H1 (cell line): ENCODE results near the gene PPP1R7. TPM values are rescaled to one million over a fixed set of nuclear protein-coding genes. Genes with fewer than 3 reads are reported as not detected.

Source experiments
- CTCF ChIA-PET: fragments of 300-600 bp; sonication (Branson Sonifier 250); formaldehyde crosslinking; loops from one replicate; lab custom pipeline; 2021; ENCODE audit not compliant: partially characterized antibody; lab: Charles Lee
- POLR2A ChIA-PET: fragments of 300-600 bp; sonication (Branson Sonifier 250); formaldehyde crosslinking; loops from one replicate; lab custom pipeline; 2021; ENCODE audit warnings: inconsistent platforms; ENCODE audit not compliant: partially characterized antibody; lab: Charles Lee
- DNase-seq, 2 experiments: peaks; one replicate each; pipeline versions ENCODE4 v3.0.0 to v3.0.0-alpha.2; 2010 to 2022; ENCODE audit warnings: low spot score in 2 of 2, low read depth in 1 of 2, mixed read lengths in 1 of 2
- FAIRE-seq: peaks from 2 replicates; lab custom pipeline; 2011; peaks lifted over from hg19 to GRCh38; lab: Jason Lieb, UNC
- H2AFZ ChIP-seq: 2 replicates; pipeline ENCODE4 v1.8.1; 2012; ENCODE audit warnings: low read length, inconsistent platforms
- H2AK5ac ChIP-seq: 2 replicates; pipeline ENCODE4 v1.6.1; 2013; ENCODE audit warnings: low read depth, low read length
- H2BK120ac ChIP-seq: replicated peaks from 2 replicates; pipeline ENCODE3; 2013; ENCODE audit warnings: low read depth, low read length, inconsistent platforms
- H2BK12ac ChIP-seq: 2 replicates; pipeline ENCODE4 v1.6.1; 2013; ENCODE audit warnings: low read depth, low read length
- H2BK15ac ChIP-seq: 2 replicates; pipeline ENCODE4 v1.6.1; 2013; ENCODE audit warnings: low read length
- H2BK20ac ChIP-seq: 2 replicates; pipeline ENCODE4 v1.6.1; 2013; ENCODE audit warnings: low read length
- H2BK5ac ChIP-seq: 2 replicates; pipeline ENCODE4 v1.6.1; 2013; ENCODE audit warnings: low read depth, low read length
- H3K14ac ChIP-seq: 2 replicates; pipeline ENCODE4 v1.6.1; 2013; ENCODE audit warnings: inconsistent platforms; ENCODE audit not compliant: insufficient read length
- H3K18ac ChIP-seq: 2 replicates; pipeline ENCODE4 v1.6.1; 2013; ENCODE audit warnings: low read length; ENCODE audit errors: extremely low read depth
- H3K23ac ChIP-seq: 2 replicates; pipeline ENCODE4 v1.6.1; 2013; ENCODE audit warnings: inconsistent platforms; ENCODE audit not compliant: insufficient read length
- H3K23me2 ChIP-seq: 2 replicates; pipeline ENCODE4 v1.6.1; 2013; ENCODE audit warnings: low read depth, low read length
- H3K27ac ChIP-seq: 2 replicates; pipeline ENCODE4 v1.6.1; 2011; ENCODE audit warnings: low read depth, low read length, inconsistent platforms
- H3K27me3 ChIP-seq, 4 experiments: replicated peaks in 1 of 4; 1 replicate in 1 of 4; 2 replicates in 3 of 4; pipeline versions ENCODE4 v1.6.1 to v1.8.1; 2011 to 2013; ENCODE audit warnings: low read length in 3 of 4, mild to moderate bottlenecking in 3 of 4, inconsistent platforms in 2 of 4, mixed read lengths in 2 of 4, moderate library complexity in 1 of 4; ENCODE audit not compliant: control insufficient read depth in 3 of 4, insufficient read depth in 3 of 4; ENCODE audit errors: extremely low read depth in 1 of 4
- H3K36me3 ChIP-seq, 4 experiments: 2 replicates each; pipeline versions ENCODE4 v1.6.1 to v1.8.1; 2011 to 2013; ENCODE audit warnings: mild to moderate bottlenecking in 4 of 4, low read length in 3 of 4, moderate library complexity in 2 of 4, control low read depth in 1 of 4, inconsistent platforms in 1 of 4; ENCODE audit not compliant: insufficient read depth in 4 of 4, control insufficient read depth in 2 of 4
- H3K4ac ChIP-seq: replicated peaks from 2 replicates; pipeline ENCODE3; 2013; ENCODE audit warnings: low read length, low read depth, mixed read lengths, inconsistent platforms; ENCODE audit not compliant: insufficient read length
- H3K4me1 ChIP-seq, 4 experiments: replicated peaks in 1 of 4; 1 replicate in 1 of 4; 2 replicates in 3 of 4; pipeline versions ENCODE4 v1.6.1 to v1.8.1; 2011 to 2013; ENCODE audit warnings: low read length in 3 of 4, inconsistent platforms in 2 of 4, mixed read lengths in 1 of 4; ENCODE audit not compliant: insufficient read depth in 4 of 4, control insufficient read depth in 3 of 4
- H3K4me2 ChIP-seq, 2 experiments: 2 replicates each; pipeline versions ENCODE4 v1.6.1 to v1.8.1; 2011 to 2013; ENCODE audit warnings: low read depth in 2 of 2, low read length in 2 of 2, control low read depth in 1 of 2, inconsistent platforms in 1 of 2, mild to moderate bottlenecking in 1 of 2; ENCODE audit not compliant: insufficient read depth in 1 of 2
- H3K4me3 ChIP-seq, 4 experiments: fragments of 200-600, 300-600 bp in 1 of 4; sonication (generic), shearing (Covaris generic), sonication (Bioruptor Twin) in 1 of 4; 2 replicates each; pipeline versions ENCODE4 v1.5.1 to v1.8.1; 2011 to 2016; ENCODE audit warnings: low read length in 4 of 4, low read depth in 3 of 4, control low read depth in 2 of 4, inconsistent platforms in 2 of 4, mild to moderate bottlenecking in 2 of 4, mixed read lengths in 1 of 4, moderate library complexity in 1 of 4; ENCODE audit not compliant: insufficient read depth in 2 of 4; ENCODE audit errors: extremely low read depth in 1 of 4
- H3K56ac ChIP-seq: replicated peaks from 2 replicates; pipeline ENCODE3; 2013; ENCODE audit warnings: low read depth, mild to moderate bottlenecking, mixed read lengths, low read length, inconsistent platforms; ENCODE audit not compliant: insufficient read length
- H3K79me1 ChIP-seq: 2 replicates; pipeline ENCODE4 v1.6.1; 2013; ENCODE audit warnings: low read depth, low read length, control low read depth
- H3K79me2 ChIP-seq, 2 experiments: 2 replicates each; pipeline versions ENCODE4 v1.6.1 to v1.8.1; 2012 to 2013; ENCODE audit warnings: low read length in 2 of 2, mild to moderate bottlenecking in 2 of 2, inconsistent platforms in 1 of 2; ENCODE audit not compliant: insufficient read depth in 2 of 2, control insufficient read depth in 1 of 2
- H3K9ac ChIP-seq, 4 experiments: replicated peaks in 1 of 4; 1 replicate in 1 of 4; 2 replicates in 3 of 4; pipeline versions ENCODE4 v1.6.1 to v1.8.1; 2011 to 2013; ENCODE audit warnings: low read depth in 3 of 4, low read length in 3 of 4, control low read depth in 2 of 4, mild to moderate bottlenecking in 2 of 4, moderate library complexity in 2 of 4, inconsistent platforms in 1 of 4; ENCODE audit errors: extremely low read depth in 1 of 4
- H3K9me3 ChIP-seq, 2 experiments: 2 replicates each; pipeline versions ENCODE4 v1.6.1 to v1.8.1; 2012 to 2013; ENCODE audit warnings: mild to moderate bottlenecking in 2 of 2, moderate library complexity in 2 of 2, control low read depth in 1 of 2, inconsistent platforms in 1 of 2, low read depth in 1 of 2, low read length in 1 of 2, mixed read lengths in 1 of 2; ENCODE audit not compliant: insufficient read depth in 2 of 2
- H4K20me1 ChIP-seq, 2 experiments: replicated peaks in 1 of 2; 2 replicates each; pipeline versions ENCODE3 to v1.8.1; 2011 to 2013; ENCODE audit warnings: inconsistent platforms in 2 of 2, low read length in 2 of 2, mild to moderate bottlenecking in 1 of 2; ENCODE audit not compliant: insufficient read depth in 2 of 2, control insufficient read depth in 1 of 2
- H4K5ac ChIP-seq: 2 replicates; pipeline ENCODE4 v1.6.1; 2013; ENCODE audit warnings: low read length, low read depth, mixed read lengths, inconsistent platforms; ENCODE audit not compliant: insufficient read length
- H4K8ac ChIP-seq: 2 replicates; pipeline ENCODE4 v1.8.0; 2013; ENCODE audit warnings: mild to moderate bottlenecking, moderate library complexity, low read length, inconsistent platforms; ENCODE audit not compliant: insufficient read depth; ENCODE audit errors: extremely low read depth
- H4K91ac ChIP-seq: replicated peaks from 2 replicates; pipeline ENCODE3; 2013; ENCODE audit warnings: low read length, mixed read lengths, inconsistent platforms; ENCODE audit not compliant: insufficient read length
- BRCA1 ChIP-seq: IDR thresholded peaks from 2 replicates; pipeline ENCODE4 v1.6.1; 2012; ENCODE audit warnings: low read depth, low read length, improper control_type of control experiment
- GABPA ChIP-seq: IDR thresholded peaks from 2 replicates; pipeline ENCODE4 v1.6.1; 2011; ENCODE audit warnings: mild to moderate bottlenecking, low read length, moderate library complexity, borderline replicate concordance; ENCODE audit not compliant: insufficient read depth
- POLR2A ChIP-seq, 2 experiments: IDR thresholded peaks; 1 replicate in 1 of 2; 2 replicates in 1 of 2; pipeline ENCODE4 v1.6.1; 2011; ENCODE audit warnings: low read depth in 2 of 2, low read length in 2 of 2, mild to moderate bottlenecking in 2 of 2; ENCODE audit errors: control extremely low read depth in 1 of 2
- RNF2 ChIP-seq: fragments of 200-900, 300-1000 bp; sonication (generic); IDR thresholded peaks from 2 replicates; pipeline ENCODE4 v1.7.1; 2016; ENCODE audit warnings: borderline replicate concordance, low read depth, mild to moderate bottlenecking, antibody characterized with exemption, low read length; ENCODE audit not compliant: poor library complexity, severe bottlenecking; ENCODE audit errors: missing control alignments
- SIN3A ChIP-seq, 2 experiments: IDR thresholded peaks in 1 of 2; conservative IDR thresholded peaks in 1 of 2; 2 replicates each; pipeline ENCODE4 v1.6.1; 2011 to 2012; ENCODE audit warnings: low read length in 2 of 2, improper control_type of control experiment in 1 of 2, low read depth in 1 of 2, mild to moderate bottlenecking in 1 of 2
- USF2 ChIP-seq: IDR thresholded peaks from 2 replicates; pipeline ENCODE4 v1.6.1; 2011; ENCODE audit warnings: low read length, improper control_type of control experiment
- WGBS, 2 experiments: shearing (Covaris generic) in 1 of 2; methylation state at CpG; one replicate each; pipeline versions ENCODE4 v1.1.6 to v1.1.7; 2013 to 2015; ENCODE audit warnings: low lambda C conversion rate in 2 of 2, mixed read lengths in 2 of 2, inconsistent platforms in 1 of 2, low coverage in 1 of 2, missing lambda C conversion rate in 1 of 2; ENCODE audit not compliant: insufficient replicate concordance in 2 of 2, insufficient coverage in 1 of 2, insufficient read length in 1 of 2; ENCODE audit errors: extremely low coverage in 1 of 2, missing lambda C conversion rate in 1 of 2; 5-methylcytosine and 5-hydroxymethylcytosine counted together
- polyA plus RNA-seq, 7 experiments: library from polyadenylated mRNA; depleted of rRNA in 3 of 7; stranded (reverse) in 5 of 7; unstranded in 2 of 7; fragments of >200 nt in 5 of 7; fragments of 200-250 nt in 2 of 7; gene quantifications; 1 replicate in 5 of 7; 2 replicates in 1 of 7; 4 replicates in 1 of 7; pipeline versions ENCODE4 v1.2.1 to v1.2.3, GENCODE V29; 2011 to 2013; ENCODE audit warnings: missing spikeins in 2 of 7, mixed read lengths in 2 of 7
- total RNA-seq: library from RNA; stranded (reverse); fragmentation: NEBNext Ultra II Directional; extraction: Animal tissue kit (Norgen Biotek cat#: 25700); gene quantifications from 2 replicates; pipeline ENCODE4 v1.2.1, GENCODE V29; 2021
- TF ChIP-seq, protein P1 (sequence below): IDR thresholded peaks from 2 replicates; pipeline ENCODE4 v1.6.1; 2011; ENCODE audit warnings: low read depth, mild to moderate bottlenecking, low read length; ENCODE audit not compliant: insufficient read depth

PPP1R7 gene
- total and polyA plus RNA-seq, 2 of the 8 experiments (the other 6 are each of a cell fraction or from before 2014, with no cell fraction given), result 22.2 to 64.0 TPM

GRCh38 chr2:241149675-241149924 lies 667 bp upstream of the PPP1R7 start:
- DNase-seq, result no peak
- Histone ChIP-seq H4K8ac (peak overlapping the region; percentile 86; the same call in 1 of the 2 replicates), H3K9me3 (no peaks in the 10 kb centered on the region), H3K4ac (no peak overlapping the region), H3K9ac (peak overlapping the region in 3 of 4 experiments; percentile 35 to 62 (median 46); a peak in 2 of 7 replicates), H2BK120ac (no peak overlapping the region), H3K23me2 (peaks cover 6% of the 10 kb centered on the region; the same call in 1 of the 2 replicates), H3K4me3 (peak overlapping the region; percentile 71 to 83 (median 79)), H3K18ac (no peak overlapping the region), H3K36me3 (no peaks in the 10 kb centered on the region), H2BK15ac (no peak overlapping the region), H2BK12ac (peak overlapping the region; percentile 60; the same call in 1 of the 2 replicates), H3K79me1 (peaks cover 6% of the 10 kb centered on the region), H2AK5ac (no peak overlapping the region), H4K91ac (no peak overlapping the region), H3K27me3 (0 out of 7 replicates have a peak, but pooled peaks cover 0 to 3% (median 2%) of the 10 kb centered on the region in 4 experiments), H4K20me1 (peaks cover 1 to 11% of the 10 kb centered on the region in 2 experiments), H3K4me1 (peaks cover 0 to 11% (median 7%) of the 10 kb centered on the region in 4 experiments; a peak in 6 of 7 replicates), H2BK20ac (no peak overlapping the region), H4K5ac (no peak overlapping the region), H3K27ac (no peak overlapping the region), H3K14ac (no peak overlapping the region), H2AFZ (peak overlapping the region; percentile 77; the same call in 1 of the 2 replicates), H2BK5ac (no peak overlapping the region), H3K79me2 (peaks cover 0 to 32% of the 10 kb centered on the region in 2 experiments; a peak in 2 of 4 replicates), H3K23ac (no peak overlapping the region), H3K56ac (no peak overlapping the region), H3K4me2 (peak overlapping the region; percentile 71 to 98)
- no peak for FAIRE-seq
- ChIA-PET CTCF (interaction anchor here (0.8 to 3.2 kb wide), 6 partner anchors 8 to 316 kb away, joined by 3 to 15 read pairs (median 4); no protein-coding TSS in a partner anchor), POLR2A (interaction anchor here (0.9 to 2.2 kb wide), 10 partner anchors 12 to 488 kb away, joined by 3 to 10 read pairs (median 3); partner anchors contain the start of genes ATG4B, MTERF4 and THAP4)
- 3% methylated on average over 23 of the region's 23 CpGs; no CpG with 5 or more reads in 1 of the 2 experiments for WGBS, 2 experiments
- TF ChIP-seq POLR2A (IDR thresholded peaks at IDR 0.05; ENCODE audit: control extremely low read depth in 1 of 2, low read depth in 2 of 2, low read length in 2 of 2) (no peak; a peak in 2 of 3 replicates), BRCA1 (no peak), GABPA (peak; percentile 1), USF2 (no peak), RNF2 (no peak), SIN3A (conservative IDR thresholded peaks at IDR 0.05 in 1 of 2, IDR thresholded peaks at IDR 0.05 in 1 of 2; ENCODE audit: low read depth in 1 of 2, low read length in 2 of 2) (0 out of 4 replicates have a peak, but pooled peaks of 1 of the 2 experiments have one; percentile 6)
- TF ChIP-seq, protein P1, sequence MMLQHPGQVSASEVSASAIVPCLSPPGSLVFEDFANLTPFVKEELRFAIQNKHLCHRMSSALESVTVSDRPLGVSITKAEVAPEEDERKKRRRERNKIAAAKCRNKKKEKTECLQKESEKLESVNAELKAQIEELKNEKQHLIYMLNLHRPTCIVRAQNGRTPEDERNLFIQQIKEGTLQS, result no peak
